ENCODE data around the gene SULT4A1.

Gene SULT4A1

GRCh38 chr22:43847376-43848289 is 14.7 kb downstream of the SULT4A1 start:
- H3K4me3 ChIP-seq (ENCODE audit: control insufficient read depth, low read depth, low read length) = no peak overlapping the region
- no peak for DNase-seq (ENCODE audit: low read depth)
- TF ChIP-seq CTCF (IDR thresholded peaks at IDR 0.05; ENCODE audit: control insufficient read depth, insufficient read depth, low read depth, low read length, missing control alignments) = no peak

- TF ChIP-seq CTCF (IDR thresholded peaks at IDR 0.05; ENCODE audit: control insufficient read depth, insufficient read depth, low read depth, low read length, missing control alignments) = no peak
- no peak for DNase-seq (ENCODE audit: low read depth)
- no peak overlapping the region for H3K4me3 ChIP-seq (ENCODE audit: control insufficient read depth, low read depth, low read length)
Observed at GRCh38 chr22:43846966-43847365, 15.3 kb downstream of the SULT4A1 start.

- no peak for TF ChIP-seq CTCF (IDR thresholded peaks at IDR 0.05; ENCODE audit: control insufficient read depth, insufficient read depth, low read depth, low read length, missing control alignments)
- no peak for DNase-seq (ENCODE audit: low read depth)
Observed at GRCh38 chr22:43845981-43846380, 16.3 kb downstream of the SULT4A1 start.

GRCh38 chr22:43844560-43845545 is 17.5 kb downstream of the SULT4A1 start:
- no peak for DNase-seq (ENCODE audit: low read depth)
- no peak for TF ChIP-seq CTCF (IDR thresholded peaks at IDR 0.05; ENCODE audit: control insufficient read depth, insufficient read depth, low read depth, low read length, missing control alignments)
- no peak overlapping the region for H3K4me3 ChIP-seq (ENCODE audit: control insufficient read depth, low read depth, low read length)

More at GRCh38 chr22:43845981-43846380, 16.3 kb downstream of the SULT4A1 start:
- H3K4me3 ChIP-seq (ENCODE audit: control insufficient read depth, low read depth, low read length) = no peak overlapping the region

- no peak for DNase-seq (ENCODE audit: low read depth)
- no peak overlapping the region for H3K4me3 ChIP-seq (ENCODE audit: control insufficient read depth, low read depth, low read length)
- TF ChIP-seq CTCF (IDR thresholded peaks at IDR 0.05; ENCODE audit: control insufficient read depth, insufficient read depth, low read depth, low read length, missing control alignments) = no peak
Observed at GRCh38 chr22:43843783-43844530, 18.4 kb downstream of the SULT4A1 start.

- no peak for DNase-seq (ENCODE audit: low read depth)
- TF ChIP-seq CTCF (IDR thresholded peaks at IDR 0.05; ENCODE audit: control insufficient read depth, insufficient read depth, low read depth, low read length, missing control alignments) = no peak
- H3K4me3 ChIP-seq (ENCODE audit: control insufficient read depth, low read depth, low read length) = no peak overlapping the region
Observed at GRCh38 chr22:43841742-43842141, 20.6 kb downstream of the SULT4A1 start.

Measured in AG09309 (cell line).